ENCODE measurements around the gene RASA3. TPM values are rescaled to one million over a fixed set of nuclear protein-coding genes. Genes with fewer than 3 reads are reported as not detected.

RASA3 gene
- total and polyA plus RNA-seq, 2 donors (not counting 3 experiments of a cell fraction or from before 2014, with no cell fraction given) = 26.5 to 53.8 TPM

- DNase-seq (ENCODE audit: low read depth, low spot score) (no peak), FAIRE-seq (no peak)
- Histone ChIP-seq H3K9ac (replicated peaks; ENCODE audit: extremely low read depth, insufficient read depth, low read length) (no peak overlapping the region), H3K4me3 (replicated peaks in 1 of 3; ENCODE audit: insufficient read depth in 1 of 3, low read depth in 1 of 3, low read length in 3 of 3) (no peak overlapping the region), H3K27me3 (ENCODE audit: control insufficient read depth in 2 of 2, insufficient read depth in 2 of 2, low read length in 2 of 2) (no peaks in the 10 kb centered on the region), H3K36me3 (ENCODE audit: control insufficient read depth in 2 of 2, extremely low read depth in 1 of 2, insufficient read depth in 2 of 2, low read length in 2 of 2) (peaks cover 0 to 9% of the 10 kb centered on the region in 2 experiments), H3K9me1 (replicated peaks; ENCODE audit: control insufficient read depth, extremely low read depth, insufficient read depth, low read length) (no peaks in the 10 kb centered on the region), H3K9me3 (replicated peaks; ENCODE audit: control insufficient read depth, insufficient read depth, low read length) (no peaks in the 10 kb centered on the region), H3K4me1 (ENCODE audit: control insufficient read depth, extremely low read depth, insufficient read depth, low read length) (peaks cover 33% of the 10 kb centered on the region), H3K4me2 (ENCODE audit: insufficient read depth, low read length) (no peak overlapping the region), H3K27ac (ENCODE audit: insufficient read depth, low read depth, low read length) (peak overlapping the region; percentile 44), H2AFZ (ENCODE audit: low read depth, low read length) (no peak overlapping the region), H4K20me1 (replicated peaks; ENCODE audit: control insufficient read depth, extremely low read depth, insufficient read depth, low read length) (no peaks in the 10 kb centered on the region), H3K79me2 (ENCODE audit: control insufficient read depth, insufficient read depth, low read length) (peaks cover 93% of the 10 kb centered on the region)
- BruUV-seq (replicated peaks) = no TSS peak
- TF ChIP-seq JUN (IDR thresholded peaks at IDR 0.05; ENCODE audit: borderline replicate concordance, insufficient read depth, insufficient read length, low read depth) = no peak
- no peak for TF ChIP-seq MYC (IDR thresholded peaks at IDR 0.05; ENCODE audit: low read depth, low read length)
- no peak for TF ChIP-seq MAX (IDR thresholded peaks at IDR 0.05; ENCODE audit: insufficient read depth, insufficient read length)
- TF ChIP-seq POLR2AphosphoS5 (IDR thresholded peaks at IDR 0.05; ENCODE audit: insufficient read depth, low read depth, low read length) = no peak
- TF ChIP-seq EZH2 (IDR thresholded peaks at IDR 0.05; ENCODE audit: borderline replicate concordance, low read depth, low read length, severe bottlenecking) = no peak
- no peak for TF ChIP-seq POLR2A (IDR thresholded peaks at IDR 0.05; ENCODE audit: low read depth, low read length)
- TF ChIP-seq FOS (IDR thresholded peaks at IDR 0.05; ENCODE audit: borderline replicate concordance, insufficient read depth, low read length) = no peak
- no peak for TF ChIP-seq GATA2 (IDR thresholded peaks at IDR 0.05; ENCODE audit: insufficient read depth, insufficient read length, low read depth, low read length)
- no peak for TF ChIP-seq CTCF (IDR thresholded peaks at IDR 0.05; ENCODE audit: extremely low read depth in 1 of 2, insufficient read depth in 1 of 2, low read depth in 1 of 2, low read length in 2 of 2)
- dilution Hi-C loops (cut with MboI; ENCODE audit: extremely low pct_ligation_motif_present, low sequenced_read_pairs) = loop anchor here (10.0 kb wide), 1 partner anchor 55 kb away; no protein-coding TSS in a partner anchor
- ChIA-PET POLR2A (no interaction called here), CTCF (interaction anchor here (1.1 to 2.5 kb wide), 2 partner anchors 41 to 44 kb away, joined by 4 to 9 read pairs; no protein-coding TSS in a partner anchor)
- intact Hi-C loops (cut with micrococcal nuclease) = loop anchor here (1.0 to 2.0 kb wide), 2 partner anchors 117 to 158 kb away; no protein-coding TSS in a partner anchor
Measured at GRCh38 chr13:114109641-114110041, 22.8 kb downstream of the RASA3 start.

Data from endothelial cell of umbilical vein (primary cell).